Liver (tissue), 2 donors: Measurements from ENCODE around the gene BHLHE40.

ENCODE experiments used
- TF ChIP-seq, protein P1 (sequence below): fragments of 150-350 bp; IDR thresholded peaks from 2 replicates; pipeline ENCODE4 v1.5.1; 2017; ENCODE audit warnings: improper control_type of control experiment, low read depth, low read length; ENCODE audit not compliant: missing input control
- TF ChIP-seq, protein P2 (sequence below): IDR thresholded peaks from 2 replicates; pipeline ENCODE4 v1.6.1; 2016; ENCODE audit warnings: antibody characterized with exemption
- donor health status: healthy.

DNA sequence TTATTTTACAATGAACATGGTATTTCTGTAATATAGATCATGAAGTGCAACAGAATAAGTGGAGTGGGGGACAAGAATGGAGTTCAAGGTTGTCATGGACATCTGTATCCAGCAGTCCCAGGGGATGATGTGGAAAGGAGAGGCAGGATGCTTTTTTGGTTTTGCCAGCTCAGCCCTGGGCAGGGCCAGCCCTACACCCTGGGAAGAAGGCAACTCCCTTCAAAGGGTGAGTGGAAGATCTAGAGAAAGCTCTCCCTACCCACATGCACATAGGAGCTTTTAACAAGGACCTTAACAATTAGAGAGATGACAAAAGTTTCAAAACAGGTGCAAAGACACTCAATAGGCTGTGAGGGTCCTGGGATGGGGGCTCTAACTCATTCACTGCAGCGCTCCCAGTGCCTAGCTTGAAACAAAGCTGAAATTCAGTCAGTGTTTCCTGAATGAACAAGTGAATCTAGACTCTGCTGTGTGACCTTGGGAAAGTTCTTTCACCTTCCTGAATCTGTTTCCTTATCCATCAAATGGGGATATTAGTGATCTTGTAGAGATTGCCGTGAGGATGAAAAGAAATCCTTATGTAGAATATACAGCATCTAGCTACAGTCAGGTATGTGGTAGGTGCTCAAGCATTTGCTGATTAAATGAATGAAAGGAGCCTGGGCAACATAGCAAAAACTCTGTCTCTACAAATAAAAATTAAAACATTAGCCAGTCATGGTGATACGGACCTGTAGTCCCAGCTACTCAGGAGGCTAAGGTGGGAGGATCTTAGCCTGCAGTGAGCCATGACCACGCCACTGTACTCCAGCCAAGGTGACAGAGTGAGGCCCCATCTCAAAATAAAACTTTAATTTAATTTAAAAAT lies 14.3 kb downstream of the BHLHE40 start:
- TF ChIP-seq, protein P1, sequence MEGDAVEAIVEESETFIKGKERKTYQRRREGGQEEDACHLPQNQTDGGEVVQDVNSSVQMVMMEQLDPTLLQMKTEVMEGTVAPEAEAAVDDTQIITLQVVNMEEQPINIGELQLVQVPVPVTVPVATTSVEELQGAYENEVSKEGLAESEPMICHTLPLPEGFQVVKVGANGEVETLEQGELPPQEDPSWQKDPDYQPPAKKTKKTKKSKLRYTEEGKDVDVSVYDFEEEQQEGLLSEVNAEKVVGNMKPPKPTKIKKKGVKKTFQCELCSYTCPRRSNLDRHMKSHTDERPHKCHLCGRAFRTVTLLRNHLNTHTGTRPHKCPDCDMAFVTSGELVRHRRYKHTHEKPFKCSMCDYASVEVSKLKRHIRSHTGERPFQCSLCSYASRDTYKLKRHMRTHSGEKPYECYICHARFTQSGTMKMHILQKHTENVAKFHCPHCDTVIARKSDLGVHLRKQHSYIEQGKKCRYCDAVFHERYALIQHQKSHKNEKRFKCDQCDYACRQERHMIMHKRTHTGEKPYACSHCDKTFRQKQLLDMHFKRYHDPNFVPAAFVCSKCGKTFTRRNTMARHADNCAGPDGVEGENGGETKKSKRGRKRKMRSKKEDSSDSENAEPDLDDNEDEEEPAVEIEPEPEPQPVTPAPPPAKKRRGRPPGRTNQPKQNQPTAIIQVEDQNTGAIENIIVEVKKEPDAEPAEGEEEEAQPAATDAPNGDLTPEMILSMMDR = no peak
- TF ChIP-seq, protein P2, sequence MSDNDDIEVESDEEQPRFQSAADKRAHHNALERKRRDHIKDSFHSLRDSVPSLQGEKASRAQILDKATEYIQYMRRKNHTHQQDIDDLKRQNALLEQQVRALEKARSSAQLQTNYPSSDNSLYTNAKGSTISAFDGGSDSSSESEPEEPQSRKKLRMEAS = no peak
